Umbilical cord (tissue), 2 donors: Measurements from ENCODE around the gene HPDL. TPM values are rescaled to one million over a fixed set of nuclear protein-coding genes. Genes with fewer than 3 reads are reported as not detected.

Source experiments
- DNase-seq: peaks from one replicate; pipeline ENCODE4 v3.0.0-alpha.2; 2015; ENCODE audit warnings: low spot score
- total RNA-seq: library from RNA; depleted of rRNA; stranded (reverse); fragments of >200 nt; gene quantifications from one replicate; pipeline ENCODE4 v1.2.3, GENCODE V29; 2014; ENCODE audit warnings: low replicate concordance; ENCODE audit not compliant: insufficient read depth

HPDL gene
- total RNA-seq, 1 donor from 2014 or later = not detected

DNA sequence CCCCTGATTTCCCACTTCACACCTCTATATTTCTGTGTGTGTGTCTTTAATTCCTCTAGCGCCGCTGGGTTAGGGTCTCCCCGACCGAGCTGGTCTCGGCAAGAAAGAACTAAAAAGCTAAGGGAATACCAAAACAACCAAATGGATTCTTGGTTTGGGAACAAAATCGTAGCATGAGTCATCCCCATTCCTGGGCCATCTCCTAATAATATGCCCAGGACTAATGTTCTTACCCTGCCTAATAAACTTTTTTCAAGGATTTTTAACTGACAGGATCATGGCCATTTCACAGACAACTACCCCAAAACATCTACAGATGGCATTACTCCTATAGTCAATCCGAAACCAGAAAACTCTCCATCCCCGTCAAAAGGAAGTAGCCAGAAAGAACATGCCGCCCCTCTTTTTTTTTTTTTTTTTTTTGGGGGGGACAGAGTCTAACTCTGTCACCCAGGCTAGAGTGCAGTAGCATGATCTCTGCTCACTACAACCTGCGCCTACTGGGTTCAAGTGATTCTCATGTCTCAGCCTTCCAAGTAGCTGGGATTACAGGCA lies 4.1 kb upstream of the HPDL start:
- DNase-seq = no peak

DNA sequence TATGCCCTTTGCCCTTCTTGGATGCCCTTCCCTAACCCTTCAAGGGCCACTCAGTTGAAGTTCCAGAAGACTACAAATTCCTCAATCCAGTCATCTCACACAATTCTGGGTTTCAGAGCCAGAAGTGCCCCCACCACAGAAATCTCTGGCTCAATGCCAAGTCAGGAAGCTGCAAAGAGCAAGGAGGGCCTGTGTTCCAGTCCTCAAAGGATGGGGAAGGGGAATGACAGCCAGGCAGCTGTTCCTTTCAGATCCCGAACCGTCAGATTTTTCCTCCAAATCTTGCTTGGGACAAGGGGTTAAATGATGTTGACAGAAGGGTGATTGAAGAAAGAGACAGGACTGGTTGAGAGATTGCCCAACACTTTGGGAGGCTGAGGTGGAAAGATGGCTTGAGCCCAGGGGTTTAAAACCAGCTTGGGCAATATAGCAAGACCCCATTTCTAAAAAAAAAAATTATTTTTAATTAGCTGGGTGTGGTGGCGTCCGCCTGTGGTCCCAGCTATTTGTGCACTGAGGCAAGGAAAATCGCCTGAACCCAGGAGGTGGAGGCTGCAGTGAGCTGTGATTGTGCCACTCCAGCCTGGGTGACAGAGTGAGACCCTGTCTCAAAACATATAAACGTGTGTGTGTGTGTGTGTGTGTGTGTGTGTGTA lies 716 bp upstream of the HPDL start:
- no peak for DNase-seq

DNA sequence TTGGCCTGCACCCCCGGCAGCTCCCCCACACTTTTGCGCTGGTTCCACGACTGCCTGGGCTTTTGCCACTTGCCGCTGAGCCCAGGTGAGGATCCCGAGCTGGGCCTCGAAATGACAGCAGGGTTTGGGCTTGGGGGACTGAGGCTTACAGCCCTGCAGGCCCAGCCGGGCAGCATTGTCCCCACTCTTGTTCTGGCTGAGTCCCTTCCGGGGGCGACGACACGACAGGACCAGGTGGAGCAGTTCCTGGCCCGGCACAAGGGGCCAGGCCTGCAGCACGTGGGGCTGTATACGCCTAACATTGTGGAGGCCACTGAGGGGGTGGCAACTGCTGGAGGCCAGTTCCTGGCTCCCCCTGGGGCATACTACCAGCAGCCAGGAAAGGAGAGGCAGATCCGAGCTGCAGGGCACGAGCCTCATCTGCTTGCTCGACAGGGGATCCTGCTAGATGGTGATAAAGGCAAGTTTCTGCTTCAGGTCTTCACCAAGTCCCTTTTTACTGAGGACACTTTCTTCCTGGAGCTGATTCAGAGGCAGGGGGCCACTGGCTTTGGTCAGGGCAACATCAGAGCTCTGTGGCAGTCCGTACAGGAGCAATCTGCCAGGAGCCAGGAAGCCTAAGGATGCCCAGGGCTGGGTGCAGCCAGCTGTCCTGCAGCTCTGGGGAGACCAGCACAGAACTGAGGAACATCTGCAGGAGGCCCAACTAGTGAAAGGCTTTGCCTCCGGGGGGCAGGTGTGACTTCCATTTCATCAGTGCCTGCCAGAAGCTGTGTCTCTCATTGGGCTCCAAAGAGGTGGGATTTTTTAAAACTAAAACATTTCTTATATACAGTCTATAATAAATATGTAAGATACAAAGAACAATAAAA lies 1.2 kb downstream of the HPDL start:
- no peak for DNase-seq

- no peak for DNase-seq
Observed at GRCh38 chr1:45328680-45329079, 2.0 kb downstream of the HPDL start.

- DNase-seq = peak; percentile 68
Observed at GRCh38 chr1:45329445-45329844, 2.8 kb downstream of the HPDL start.

GRCh38 chr1:45331436-45332345 lies 5.0 kb downstream of the HPDL start:
- no peak for DNase-seq

DNA sequence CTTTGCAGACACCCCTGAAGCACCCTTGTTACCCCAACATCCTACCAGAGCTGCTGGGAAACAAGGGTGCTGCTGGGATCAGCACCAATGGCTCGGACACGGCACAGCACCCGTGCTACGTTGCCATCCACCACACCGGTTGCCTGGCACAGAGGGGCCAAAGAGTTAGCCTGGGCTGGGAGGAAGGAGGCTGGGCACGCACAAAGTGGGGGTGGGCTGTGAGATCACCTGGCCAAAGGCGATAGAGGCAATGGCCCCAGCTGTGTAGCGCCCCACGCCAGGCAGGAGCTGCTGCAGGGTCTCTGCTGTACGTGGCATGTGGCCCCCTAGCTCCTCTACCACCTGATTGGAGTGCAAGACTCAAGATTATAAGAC lies 5.6 kb downstream of the HPDL start:
- DNase-seq = no peak

GRCh38 chr1:45334308-45335245 lies 7.9 kb downstream of the HPDL start:
- DNase-seq = peak; percentile 55

GRCh38 chr1:45335855-45336324 lies 9.2 kb downstream of the HPDL start:
- DNase-seq = peak; percentile 45

DNA sequence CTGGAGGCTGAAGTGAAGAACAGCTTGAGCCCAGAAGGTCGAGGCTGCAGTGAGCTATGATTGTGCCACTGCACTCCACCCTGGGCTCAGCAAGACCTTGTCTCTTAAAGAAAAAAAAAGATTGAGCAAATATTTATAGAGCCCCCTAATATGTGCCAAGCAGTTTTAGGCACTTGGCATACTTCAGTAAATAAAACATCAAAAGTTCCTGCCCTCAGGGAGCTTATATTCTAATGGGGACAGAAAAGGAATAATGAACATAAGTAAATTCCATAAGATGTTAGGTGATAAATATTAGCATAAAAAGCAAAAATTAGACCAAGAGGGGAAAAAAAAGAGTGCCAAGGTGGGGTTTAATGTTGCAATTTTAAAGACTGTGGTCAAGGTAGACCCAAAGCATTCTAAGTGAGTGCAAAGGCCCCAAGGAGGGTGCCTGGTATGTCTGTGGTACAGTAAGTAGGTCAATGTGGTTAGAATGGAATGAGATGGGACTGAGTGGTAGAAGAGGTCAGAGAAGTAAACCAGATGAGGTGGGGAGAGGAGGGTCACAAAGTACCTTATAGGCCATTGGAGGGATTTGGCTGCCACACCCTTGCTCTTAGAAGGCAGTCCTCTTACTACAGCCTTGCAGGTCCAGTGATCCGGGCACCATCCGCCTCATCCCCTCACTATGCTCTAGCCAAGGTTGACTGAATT lies 11.1 kb downstream of the HPDL start:
- DNase-seq = no peak

- peak; percentile 92 for DNase-seq
Observed at GRCh38 chr1:45339789-45340558, 13.3 kb downstream of the HPDL start, which contains the start of the genes MUTYH and TOE1. TSS of gene MUTYH (minus strand) at chr1:45340440. CDS start at chr1:45334505, 5,935 bp downstream. TSS of gene TOE1 (plus strand) at chr1:45340170. CDS start at chr1:45340253, 83 bp downstream.

- DNase-seq = no peak
Observed at GRCh38 chr1:45340816-45341466, 14.2 kb downstream of the HPDL start.

DNA sequence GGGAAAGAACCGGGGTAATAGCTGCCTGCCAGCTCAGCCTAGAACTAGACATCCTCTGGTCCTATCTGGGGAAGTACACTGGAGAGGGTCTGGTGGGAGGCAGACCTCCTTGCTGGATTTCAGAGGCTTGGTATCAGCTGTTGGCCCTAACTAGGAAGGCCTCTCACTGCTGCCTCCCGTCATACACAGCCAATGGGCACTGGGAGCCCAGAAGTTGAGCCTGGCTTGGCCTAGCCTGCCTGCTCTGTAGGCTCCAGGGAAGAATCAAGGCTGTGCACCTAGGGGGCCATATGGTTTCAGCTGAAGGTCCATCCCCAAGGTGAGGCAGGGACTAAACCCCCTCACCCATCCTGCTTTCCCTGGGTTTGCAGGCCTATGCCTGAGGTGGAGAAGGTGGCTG lies 17.8 kb downstream of the HPDL start:
- DNase-seq = no peak

GRCh38 chr1:45345014-45345413 lies 18.3 kb downstream of the HPDL start:
- no peak for DNase-seq

GRCh38 chr1:45346473-45346872 lies 19.8 kb downstream of the HPDL start:
- DNase-seq = no peak

DNA sequence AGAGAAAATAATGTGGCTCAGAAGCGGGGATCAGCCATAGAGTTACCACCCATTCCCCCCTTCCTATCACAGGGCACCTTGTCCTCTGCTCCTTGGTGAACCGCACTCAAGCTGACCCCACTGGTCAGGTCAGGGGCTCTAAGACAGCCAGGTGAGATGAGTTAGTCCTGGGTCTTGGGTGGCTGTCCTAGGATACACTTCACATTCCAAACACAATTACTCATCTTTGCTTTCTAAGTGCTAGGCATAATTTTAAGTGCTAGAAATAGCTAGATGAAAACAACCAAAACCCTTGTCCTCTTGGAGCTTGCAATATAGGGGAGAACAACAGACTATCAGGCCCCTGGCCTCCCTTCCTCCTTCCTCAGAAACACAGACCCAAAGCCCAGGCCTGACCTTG lies 21.3 kb downstream of the HPDL start:
- DNase-seq = no peak

- DNase-seq = no peak
Observed at GRCh38 chr1:45348609-45348965, 21.9 kb downstream of the HPDL start.

DNA sequence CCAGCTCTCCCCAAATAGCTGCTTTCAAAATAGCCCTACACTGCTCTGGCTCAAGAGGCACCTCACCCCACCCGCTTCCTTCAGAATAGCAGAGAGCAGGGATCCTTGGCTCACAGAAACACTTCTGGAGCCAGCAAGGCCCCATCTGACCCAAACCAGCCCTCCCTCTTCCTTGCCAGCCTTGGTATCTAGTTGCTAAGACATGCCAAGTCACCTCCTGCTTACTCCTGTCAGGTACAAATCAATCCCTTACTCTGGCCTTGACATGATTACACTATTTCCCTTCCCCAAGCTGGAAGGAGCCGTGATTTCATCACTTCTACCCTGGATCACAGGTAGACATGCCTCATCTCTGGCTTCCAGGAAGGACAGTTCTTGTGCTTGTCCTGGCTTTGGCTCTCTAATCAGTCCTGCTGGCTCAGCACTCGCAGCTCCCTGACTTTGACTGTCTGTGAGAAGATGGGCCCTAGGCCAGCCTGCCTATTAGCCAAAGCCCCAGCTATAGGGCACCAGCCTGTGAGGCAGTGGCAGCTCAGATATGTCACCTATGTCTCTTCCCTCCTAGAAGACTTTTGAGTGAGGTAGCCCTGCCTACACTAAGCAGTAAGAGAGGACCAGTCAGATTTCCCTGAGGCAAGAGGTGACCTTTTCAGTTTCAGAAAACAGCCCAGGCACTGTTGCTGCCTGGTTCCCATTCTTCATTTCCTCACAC lies 22.4 kb downstream of the HPDL start:
- DNase-seq = no peak
